B cell (primary cell): ENCODE results near the gene OGDH.

ENCODE experiments used
- CTCF ChIP-seq: fragments of 200-600 bp; IDR thresholded peaks from one replicate; pipeline ENCODE4 v1.8.0; 2022; ENCODE audit warnings: antibody characterized with exemption, mild to moderate bottlenecking
- EZH2 ChIP-seq: IDR thresholded peaks from 2 replicates; pipeline ENCODE4 v1.6.1; 2012; ENCODE audit warnings: borderline replicate concordance, low read depth, mild to moderate bottlenecking, moderate library complexity, low read length; ENCODE audit not compliant: insufficient read depth, poor library complexity, severe bottlenecking

- TF ChIP-seq CTCF = no peak
- no peak for TF ChIP-seq EZH2
These were observed 113.9 kb downstream of the OGDH start for GRCh38 chr7:44720301-44720700.
